Measurements from ENCODE around the gene DCAF6.

DCAF6 gene

DNA sequence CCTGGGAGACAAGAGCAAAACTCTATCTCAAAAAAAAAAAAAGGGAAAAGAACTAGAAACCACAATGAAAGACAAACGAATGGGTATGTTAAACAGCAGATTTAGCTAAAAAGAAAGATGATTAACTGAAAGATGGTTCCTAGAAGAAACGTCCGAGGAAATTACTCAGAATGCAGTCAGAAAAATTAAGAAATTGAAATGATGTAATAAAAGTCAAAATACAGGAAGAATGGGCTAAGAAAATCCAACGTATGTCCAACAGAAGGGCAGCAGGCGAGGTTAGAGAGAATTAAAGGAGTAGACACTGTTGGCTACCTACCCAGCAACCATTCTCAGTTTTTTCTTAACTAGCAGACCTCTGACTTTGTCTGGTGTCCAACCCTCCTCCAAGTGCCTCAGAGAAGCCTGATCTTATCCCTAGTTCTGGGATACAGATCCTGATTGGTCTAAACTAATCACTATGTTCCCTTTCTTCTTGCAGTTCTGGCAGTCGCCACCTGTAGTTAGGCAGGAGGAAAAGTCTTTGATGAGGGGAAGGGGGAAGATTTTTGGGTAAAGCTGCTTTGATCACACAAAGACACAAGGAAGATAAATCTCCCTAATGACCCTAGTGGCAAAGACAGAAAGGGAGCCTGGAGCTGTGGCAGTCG lies 174.5 kb downstream of the DCAF6 start:
- no peak for DNase-seq

GRCh38 chr1:168112673-168113305 lies 176.3 kb downstream of the DCAF6 start:
- no peak for DNase-seq

GRCh38 chr1:168114845-168115244 lies 178.4 kb downstream of the DCAF6 start:
- no peak for DNase-seq

GRCh38 chr1:168116327-168116799 lies 179.9 kb downstream of the DCAF6 start:
- no peak for DNase-seq

- DNase-seq: no peak
These were observed 183.3 kb downstream of the DCAF6 start for GRCh38 chr1:168119750-168120149.

DNA sequence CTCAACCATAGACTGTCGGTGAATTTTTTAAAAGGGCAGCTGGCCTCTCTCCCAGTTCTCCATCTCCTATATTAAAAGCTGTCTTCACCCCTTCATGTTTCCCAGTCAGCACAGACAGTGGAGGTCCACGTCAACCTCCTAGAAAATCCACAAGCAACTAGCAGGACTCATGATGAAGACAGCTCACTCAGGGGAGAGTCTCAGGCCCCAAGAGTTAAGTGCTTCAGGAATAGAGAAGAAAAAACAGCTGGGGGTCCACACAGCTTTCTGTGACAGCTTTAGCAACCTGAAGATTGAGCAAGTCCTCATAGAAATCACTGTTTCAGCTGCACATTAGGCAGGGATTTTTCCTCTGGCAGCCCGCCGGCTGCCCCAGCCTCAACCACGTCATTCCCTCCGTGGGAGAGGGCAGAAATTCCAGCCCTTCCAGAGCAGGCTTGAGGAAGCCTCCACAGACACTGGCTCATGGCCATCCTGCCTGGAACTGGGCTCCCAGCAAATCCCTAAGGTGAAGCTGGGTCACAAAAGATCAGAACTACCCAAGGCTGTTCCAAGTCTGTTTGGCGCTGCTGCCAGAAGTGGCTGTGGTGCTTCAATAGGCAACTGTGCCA lies 185.0 kb downstream of the DCAF6 start:
- no peak for DNase-seq

DNA sequence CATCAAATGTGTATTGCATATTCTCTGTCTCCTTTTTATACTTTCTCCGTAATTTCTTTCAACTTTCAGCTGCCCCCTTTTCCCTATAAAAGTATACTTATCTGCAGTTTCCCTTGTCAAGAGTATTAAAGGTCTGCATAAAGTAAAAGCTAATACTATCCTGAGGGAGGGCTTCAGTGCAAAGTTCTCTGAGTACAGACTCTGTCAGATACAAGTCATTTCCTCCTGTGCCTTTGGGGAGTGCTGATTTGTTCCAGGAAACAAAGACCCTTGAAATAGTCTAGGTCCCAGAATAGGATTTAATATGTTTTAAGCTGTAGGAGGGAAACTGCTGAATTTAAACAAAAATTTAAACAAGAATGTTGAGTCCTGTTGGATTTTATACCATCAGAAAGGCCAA lies 188.6 kb downstream of the DCAF6 start:
- no peak for DNase-seq

Data from activated CD4-positive, alpha-beta T cell treated with anti-CD3 and anti-CD28 coated beads for 1 hour (primary cell).